Measurements from ENCODE around the gene RGL1. TPM values are rescaled to one million over a fixed set of nuclear protein-coding genes. Genes with fewer than 3 reads are reported as not detected.

The RGL1 gene
- total and polyA plus RNA-seq, 9 of the 15 experiments (the other 6 are each of a cell fraction or from before 2014, with no cell fraction given): under 0.01 to 0.07 (median 0.04) TPM

DNA sequence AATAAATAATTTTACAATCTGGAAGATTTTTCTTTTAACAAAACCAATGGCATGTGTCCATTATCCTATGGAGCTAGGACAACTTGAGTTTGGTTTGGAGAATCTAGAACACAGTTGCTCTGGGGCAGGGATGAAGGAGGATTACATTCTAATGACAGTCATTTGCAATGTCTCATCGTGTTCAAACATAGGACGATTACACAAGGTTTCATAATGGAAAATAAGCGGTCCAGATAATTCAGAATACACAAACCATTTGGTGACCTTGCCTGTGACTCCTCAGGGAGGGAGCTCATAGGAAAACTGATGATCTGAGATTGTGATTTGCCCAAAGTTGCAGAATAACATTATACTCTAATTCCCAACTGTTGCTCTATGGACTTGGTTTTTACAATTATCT is 27.6 kb upstream of the RGL1 start:
- H3K9me1 ChIP-seq (ENCODE audit: control insufficient read depth, insufficient read depth, low read length): no peaks in the 10 kb centered on the region
- H4K20me1 ChIP-seq (replicated peaks; ENCODE audit: control insufficient read depth, insufficient read depth, low read length): no peaks in the 10 kb centered on the region
- intact Hi-C loops (cut with micrococcal nuclease): no loop called here
- no TSS peak for BruUV-seq (replicated peaks)
- no peak for FAIRE-seq
- H3K79me2 ChIP-seq (ENCODE audit: control insufficient read depth, insufficient read depth, low read length): no peaks in the 10 kb centered on the region
- H3K9me3 ChIP-seq (replicated peaks; ENCODE audit: control insufficient read depth, insufficient read depth, low read depth, low read length): no peaks in the 10 kb centered on the region
- H3K27ac ChIP-seq (ENCODE audit: extremely low read depth, low read depth, low read length): no peak overlapping the region
- no peak overlapping the region for H3K9ac ChIP-seq (ENCODE audit: insufficient read depth in 1 of 2, low read depth in 2 of 2, low read length in 2 of 2)
- ChIA-PET CTCF (ENCODE audit: low intra/inter-chr PET ratio) (no interaction called here), POLR2A (interaction anchor here (1.2 kb wide), 1 partner anchor 8 kb away, joined by 4 read pairs; no protein-coding TSS in a partner anchor)
- no peak for ATAC-seq
- H3K36me3 ChIP-seq (ENCODE audit: control insufficient read depth, insufficient read depth, low read length): no peaks in the 10 kb centered on the region
- no peak overlapping the region for H3K4me2 ChIP-seq (ENCODE audit: insufficient read depth, low read length)
- no peaks in the 10 kb centered on the region for H3K4me1 ChIP-seq (replicated peaks in 1 of 2; ENCODE audit: control insufficient read depth in 2 of 2, insufficient read depth in 2 of 2, low read length in 2 of 2)
- H3K4me3 ChIP-seq: no peak overlapping the region
- no peak for DNase-seq (ENCODE audit: extremely low read depth in 1 of 4, low spot score in 3 of 4)
- no peak overlapping the region for H2AFZ ChIP-seq (ENCODE audit: low read depth, low read length)
- TF ChIP-seq SRSF3 (IDR thresholded peaks at IDR 0.05; ENCODE audit: insufficient read depth, low read length) (no peak), CEBPG (CRISPR knock-in tag; IDR thresholded peaks at IDR 0.05) (no peak), CEBPG (tag; conservative IDR thresholded peaks at IDR 0.05 in 1 of 2, IDR thresholded peaks at IDR 0.05 in 1 of 2) (0 out of 4 replicates have a peak, but pooled peaks of 1 of the 2 experiments have one; percentile 16)
- in situ Hi-C loops (cut with MboI): no loop called here
- 0% methylated on average over 3 of the region's 3 CpGs for WGBS (ENCODE audit: insufficient coverage, low coverage, missing lambda C conversion rate)
- no peaks in the 10 kb centered on the region for H3K27me3 ChIP-seq (ENCODE audit: control insufficient read depth in 2 of 2, insufficient read depth in 2 of 2, low read length in 2 of 2)

DNA sequence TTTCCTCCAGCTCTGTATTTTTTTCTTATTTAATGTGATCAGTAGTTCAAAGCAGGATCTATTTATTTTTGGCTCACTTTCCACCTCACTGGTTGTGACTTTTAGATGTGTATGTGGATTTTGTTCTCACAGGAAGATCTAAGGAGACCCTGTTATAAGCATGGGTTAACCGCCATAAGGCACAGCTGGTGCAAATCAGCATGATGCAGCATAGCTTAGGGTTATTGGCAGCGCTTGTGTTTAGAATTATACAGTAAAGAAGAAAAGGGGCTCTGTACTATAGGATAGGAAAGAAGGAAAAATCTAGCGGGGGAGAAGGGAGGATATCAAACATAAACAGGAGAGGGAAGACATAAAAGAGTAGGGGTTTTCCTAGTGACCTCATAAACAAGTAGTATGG is 26.9 kb upstream of the RGL1 start:
- no peaks in the 10 kb centered on the region for H3K4me1 ChIP-seq (replicated peaks in 1 of 2; ENCODE audit: control insufficient read depth in 2 of 2, insufficient read depth in 2 of 2, low read length in 2 of 2)
- H3K9me3 ChIP-seq (replicated peaks; ENCODE audit: control insufficient read depth, insufficient read depth, low read depth, low read length): no peaks in the 10 kb centered on the region
- no peak overlapping the region for H3K27ac ChIP-seq (ENCODE audit: extremely low read depth, low read depth, low read length)
- DNase-seq (ENCODE audit: extremely low read depth in 1 of 4, low spot score in 3 of 4): no peak
- H3K4me2 ChIP-seq (ENCODE audit: insufficient read depth, low read length): no peak overlapping the region
- in situ Hi-C loops (cut with MboI): no loop called here
- no peaks in the 10 kb centered on the region for H3K27me3 ChIP-seq (ENCODE audit: control insufficient read depth in 2 of 2, insufficient read depth in 2 of 2, low read length in 2 of 2)
- H3K79me2 ChIP-seq (ENCODE audit: control insufficient read depth, insufficient read depth, low read length): no peaks in the 10 kb centered on the region
- no peak for FAIRE-seq
- CTCF ChIA-PET (ENCODE audit: low intra/inter-chr PET ratio): no interaction called here
- no peak overlapping the region for H2AFZ ChIP-seq (ENCODE audit: low read depth, low read length)
- intact Hi-C loops (cut with micrococcal nuclease): no loop called here
- no peak overlapping the region for H3K9ac ChIP-seq (ENCODE audit: insufficient read depth in 1 of 2, low read depth in 2 of 2, low read length in 2 of 2)
- no TSS peak for BruUV-seq (replicated peaks)
- POLR2A ChIA-PET: interaction anchor here (1.2 kb wide), 1 partner anchor 9 kb away, joined by 4 read pairs; no protein-coding TSS in a partner anchor
- ATAC-seq: no peak
- 0% methylated on average over 3 of the region's 3 CpGs for WGBS (ENCODE audit: insufficient coverage, low coverage, missing lambda C conversion rate)
- H3K36me3 ChIP-seq (ENCODE audit: control insufficient read depth, insufficient read depth, low read length): no peaks in the 10 kb centered on the region
- H4K20me1 ChIP-seq (replicated peaks; ENCODE audit: control insufficient read depth, insufficient read depth, low read length): no peaks in the 10 kb centered on the region
- H3K9me1 ChIP-seq (ENCODE audit: control insufficient read depth, insufficient read depth, low read length): no peaks in the 10 kb centered on the region
- no peak overlapping the region for H3K4me3 ChIP-seq
- TF ChIP-seq MEF2A (IDR thresholded peaks at IDR 0.05; ENCODE audit: control insufficient read depth, low read depth, low read length): no peak
- no peak for TF ChIP-seq TFAM (CRISPR knock-in tag; conservative IDR thresholded peaks at IDR 0.05)
- TF ChIP-seq SAFB (IDR thresholded peaks at IDR 0.05; ENCODE audit: borderline replicate concordance, low read depth, low read length): no peak
- no peak for TF ChIP-seq SIN3A (IDR thresholded peaks at IDR 0.05; ENCODE audit: borderline replicate concordance in 2 of 2, control insufficient read depth in 1 of 2, low read depth in 2 of 2, low read length in 2 of 2)
- no peak for TF ChIP-seq TAF1 (IDR thresholded peaks at IDR 0.05; ENCODE audit: control insufficient read depth, extremely low read depth, insufficient read depth, low read length, severe bottlenecking)
- no peak for TF ChIP-seq MCM2 (IDR thresholded peaks at IDR 0.05; ENCODE audit: low read depth)
- TF ChIP-seq, protein P1, sequence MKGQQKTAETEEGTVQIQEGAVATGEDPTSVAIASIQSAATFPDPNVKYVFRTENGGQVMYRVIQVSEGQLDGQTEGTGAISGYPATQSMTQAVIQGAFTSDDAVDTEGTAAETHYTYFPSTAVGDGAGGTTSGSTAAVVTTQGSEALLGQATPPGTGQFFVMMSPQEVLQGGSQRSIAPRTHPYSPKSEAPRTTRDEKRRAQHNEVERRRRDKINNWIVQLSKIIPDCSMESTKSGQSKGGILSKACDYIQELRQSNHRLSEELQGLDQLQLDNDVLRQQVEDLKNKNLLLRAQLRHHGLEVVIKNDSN (CRISPR knock-in tag; IDR thresholded peaks at IDR 0.05): no peak
- TF ChIP-seq, protein P2, sequence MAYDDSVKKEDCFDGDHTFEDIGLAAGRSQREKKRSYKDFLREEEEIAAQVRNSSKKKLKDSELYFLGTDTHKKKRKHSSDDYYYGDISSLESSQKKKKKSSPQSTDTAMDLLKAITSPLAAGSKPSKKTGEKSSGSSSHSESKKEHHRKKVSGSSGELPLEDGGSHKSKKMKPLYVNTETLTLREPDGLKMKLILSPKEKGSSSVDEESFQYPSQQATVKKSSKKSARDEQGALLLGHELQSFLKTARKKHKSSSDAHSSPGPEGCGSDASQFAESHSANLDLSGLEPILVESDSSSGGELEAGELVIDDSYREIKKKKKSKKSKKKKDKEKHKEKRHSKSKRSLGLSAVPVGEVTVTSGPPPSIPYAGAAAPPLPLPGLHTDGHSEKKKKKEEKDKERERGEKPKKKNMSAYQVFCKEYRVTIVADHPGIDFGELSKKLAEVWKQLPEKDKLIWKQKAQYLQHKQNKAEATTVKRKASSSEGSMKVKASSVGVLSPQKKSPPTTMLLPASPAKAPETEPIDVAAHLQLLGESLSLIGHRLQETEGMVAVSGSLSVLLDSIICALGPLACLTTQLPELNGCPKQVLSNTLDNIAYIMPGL (CRISPR knock-in tag; IDR thresholded peaks at IDR 0.05): no peak
- no peak for TF ChIP-seq ZZZ3 (IDR thresholded peaks at IDR 0.05)
- TF ChIP-seq TEAD4 (IDR thresholded peaks at IDR 0.05; ENCODE audit: low read length): no peak
- TF ChIP-seq TEAD4 (CRISPR knock-in tag; IDR thresholded peaks at IDR 0.05; ENCODE audit: borderline replicate concordance): no peak

All from K562 (cell line).